ENCODE data around the gene CPLX1. TPM values are rescaled to one million over a fixed set of nuclear protein-coding genes. Genes with fewer than 3 reads are reported as not detected.

Gene CPLX1
- total RNA-seq, 2 experiments from 2014 or later: 0.21 to 0.25 TPM

DNA sequence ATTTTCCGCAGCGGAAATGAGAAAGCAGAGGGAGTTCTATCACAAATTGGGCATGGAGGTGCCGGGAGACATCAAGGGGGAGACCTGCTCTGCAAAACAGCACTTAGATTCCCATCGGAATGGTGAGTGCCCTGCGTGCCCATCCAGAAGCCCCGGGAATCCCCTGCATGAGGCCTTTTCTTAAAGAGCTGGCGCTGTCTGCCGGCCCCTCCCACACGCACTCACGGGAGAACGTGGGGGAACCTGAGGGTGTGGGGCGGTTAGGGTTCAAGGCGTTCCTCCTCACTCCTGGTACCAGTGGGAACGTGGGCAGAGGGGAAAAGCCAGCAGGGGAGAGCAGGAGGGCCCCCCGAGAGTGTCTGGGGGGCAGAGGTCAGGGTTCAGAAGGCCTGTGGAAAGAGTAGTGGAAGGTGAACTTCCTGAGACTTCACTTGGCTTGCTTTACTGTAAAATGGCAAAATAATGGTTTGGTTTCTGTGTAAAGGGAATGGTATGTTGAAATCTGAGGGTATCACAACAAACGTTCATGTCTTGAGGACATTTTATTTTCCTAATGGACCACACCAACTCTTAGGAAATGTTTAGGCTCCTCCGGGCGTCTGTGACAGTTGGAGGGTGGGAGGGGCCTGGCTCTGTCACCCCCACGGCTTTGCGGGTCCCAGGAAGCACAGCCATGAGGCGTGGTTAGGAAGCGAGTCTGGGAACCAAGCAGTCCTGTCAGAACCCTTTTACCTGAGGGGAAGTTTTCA lies 82.3 kb downstream of the CPLX1 start:
- POLR2A ChIA-PET: no interaction called here

GRCh38 chr4:742742-743311 lies 83.1 kb downstream of the CPLX1 start:
- intact Hi-C loops (cut with micrococcal nuclease; ENCODE audit: unreplicated experiment): loop anchor here (2.0 to 5.0 kb wide), 3 partner anchors 149 to 501 kb away; partner anchors contain the start of gene IDUA
- POLR2A ChIA-PET: no interaction called here

More for the DNA sequence above, 82.3 kb downstream of the CPLX1 start:
- Histone ChIP-seq H2AFZ (ENCODE audit: low read length) (no peak overlapping the region), H3K4me1 (ENCODE audit: insufficient read depth, low read length, poor library complexity, severe bottlenecking) (peaks cover 5% of the 10 kb centered on the region), H3K9me3 (ENCODE audit: low read length) (no peaks in the 10 kb centered on the region), H3K27ac (ENCODE audit: low read depth, low read length, poor library complexity, severe bottlenecking) (peak overlapping the region; percentile 10), H3K36me3 (ENCODE audit: insufficient read depth, low read length) (peaks cover 19% of the 10 kb centered on the region; the same call in 1 of the 2 replicates), H3K79me2 (ENCODE audit: insufficient read depth, low read depth, low read length) (no peaks in the 10 kb centered on the region), H3K4me2 (ENCODE audit: low read length) (no peak overlapping the region), H3K9me2 (ENCODE audit: insufficient read depth, low read length) (no peaks in the 10 kb centered on the region), H3K4me3 (ENCODE audit: low read depth, low read length, poor library complexity, severe bottlenecking) (no peak overlapping the region), H4K20me1 (ENCODE audit: insufficient read depth, low read length) (no peaks in the 10 kb centered on the region)
- BruUV-seq (replicated peaks): no TSS peak
- CTCF ChIA-PET (ENCODE audit: unreplicated experiment): no interaction called here
- intact Hi-C loops (cut with micrococcal nuclease; ENCODE audit: unreplicated experiment): loop anchor here (2.0 to 5.0 kb wide), 3 partner anchors 149 to 501 kb away; partner anchors contain the start of gene IDUA
- no peak for DNase-seq (ENCODE audit: low spot score)
- TF ChIP-seq, protein P1, sequence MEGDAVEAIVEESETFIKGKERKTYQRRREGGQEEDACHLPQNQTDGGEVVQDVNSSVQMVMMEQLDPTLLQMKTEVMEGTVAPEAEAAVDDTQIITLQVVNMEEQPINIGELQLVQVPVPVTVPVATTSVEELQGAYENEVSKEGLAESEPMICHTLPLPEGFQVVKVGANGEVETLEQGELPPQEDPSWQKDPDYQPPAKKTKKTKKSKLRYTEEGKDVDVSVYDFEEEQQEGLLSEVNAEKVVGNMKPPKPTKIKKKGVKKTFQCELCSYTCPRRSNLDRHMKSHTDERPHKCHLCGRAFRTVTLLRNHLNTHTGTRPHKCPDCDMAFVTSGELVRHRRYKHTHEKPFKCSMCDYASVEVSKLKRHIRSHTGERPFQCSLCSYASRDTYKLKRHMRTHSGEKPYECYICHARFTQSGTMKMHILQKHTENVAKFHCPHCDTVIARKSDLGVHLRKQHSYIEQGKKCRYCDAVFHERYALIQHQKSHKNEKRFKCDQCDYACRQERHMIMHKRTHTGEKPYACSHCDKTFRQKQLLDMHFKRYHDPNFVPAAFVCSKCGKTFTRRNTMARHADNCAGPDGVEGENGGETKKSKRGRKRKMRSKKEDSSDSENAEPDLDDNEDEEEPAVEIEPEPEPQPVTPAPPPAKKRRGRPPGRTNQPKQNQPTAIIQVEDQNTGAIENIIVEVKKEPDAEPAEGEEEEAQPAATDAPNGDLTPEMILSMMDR (conservative IDR thresholded peaks at IDR 0.05; ENCODE audit: low read length): no peak
- no peak for TF ChIP-seq EZH2phosphoT487 (IDR thresholded peaks at IDR 0.05; ENCODE audit: borderline replicate concordance, low read depth, low read length)

More at GRCh38 chr4:742742-743311, 83.1 kb downstream of the CPLX1 start:
- no peaks in the 10 kb centered on the region for H3K9me2 ChIP-seq (ENCODE audit: insufficient read depth, low read length)
- CTCF ChIA-PET (ENCODE audit: unreplicated experiment): interaction anchor here (0.7 to 0.9 kb wide), 2 partner anchors 109 to 148 kb away, joined by 3 to 10 read pairs; no protein-coding TSS in a partner anchor
- no peaks in the 10 kb centered on the region for H3K79me2 ChIP-seq (ENCODE audit: insufficient read depth, low read depth, low read length)
- TF ChIP-seq, protein P1 (conservative IDR thresholded peaks at IDR 0.05; ENCODE audit: low read length): peak; percentile 96
- no peak for TF ChIP-seq EZH2phosphoT487 (IDR thresholded peaks at IDR 0.05; ENCODE audit: borderline replicate concordance, low read depth, low read length)
- no peak overlapping the region for H2AFZ ChIP-seq (ENCODE audit: low read length)
- peak; percentile 74 for DNase-seq (ENCODE audit: low spot score)
- no peak overlapping the region for H3K27ac ChIP-seq (ENCODE audit: low read depth, low read length, poor library complexity, severe bottlenecking)
- no peak overlapping the region for H3K4me3 ChIP-seq (ENCODE audit: low read depth, low read length, poor library complexity, severe bottlenecking)
- no peak overlapping the region for H3K4me2 ChIP-seq (ENCODE audit: low read length)
- peaks cover 18% of the 10 kb centered on the region; the same call in 1 of the 2 replicates for H3K36me3 ChIP-seq (ENCODE audit: insufficient read depth, low read length)
- H3K4me1 ChIP-seq (ENCODE audit: insufficient read depth, low read length, poor library complexity, severe bottlenecking): peaks cover 10% of the 10 kb centered on the region
- no TSS peak for BruUV-seq (replicated peaks)
- H4K20me1 ChIP-seq (ENCODE audit: insufficient read depth, low read length): no peaks in the 10 kb centered on the region
- H3K9me3 ChIP-seq (ENCODE audit: low read length): no peaks in the 10 kb centered on the region
